Spleen (tissue), 7 donors: ENCODE results near the gene SSPN.

Experiments used
- POLR2A ChIP-seq, 3 donors: fragments of 450-650 bp; IDR thresholded peaks; one replicate each; pipeline ENCODE4 v1.5.1; 2017; ENCODE audit warnings: antibody characterized with exemption in 3 of 3, mild to moderate bottlenecking in 1 of 3
- POLR2AphosphoS5 ChIP-seq, 3 donors: sonication (generic); formaldehyde crosslinking; IDR thresholded peaks; one replicate each; pipeline ENCODE4 v1.5.1; 2017; ENCODE audit warnings: antibody characterized with exemption in 3 of 3
- TF ChIP-seq, protein P1 (sequence below), 11 experiments: fragments of 200-600 bp in 7 of 11; fragments of 450-650 bp in 4 of 11; sonication (generic) in 4 of 11; IDR thresholded peaks in 8 of 11; conservative IDR thresholded peaks in 3 of 11; 1 replicate in 7 of 11; 2 replicates in 4 of 11; pipeline versions ENCODE4 v1.4.0 to v1.8.0; 2016 to 2021; ENCODE audit warnings: antibody characterized with exemption in 11 of 11, inconsistent platforms in 4 of 11, mild to moderate bottlenecking in 1 of 11
- donor health status: DM: no; HTN: no; CAD: no; lungs with moderate emphysema.
- donor health status: DM: no; HTN: no; CAD: no.
- donor health status: DM: no; HTN: no; CAD: no.

- TF ChIP-seq, protein P1, sequence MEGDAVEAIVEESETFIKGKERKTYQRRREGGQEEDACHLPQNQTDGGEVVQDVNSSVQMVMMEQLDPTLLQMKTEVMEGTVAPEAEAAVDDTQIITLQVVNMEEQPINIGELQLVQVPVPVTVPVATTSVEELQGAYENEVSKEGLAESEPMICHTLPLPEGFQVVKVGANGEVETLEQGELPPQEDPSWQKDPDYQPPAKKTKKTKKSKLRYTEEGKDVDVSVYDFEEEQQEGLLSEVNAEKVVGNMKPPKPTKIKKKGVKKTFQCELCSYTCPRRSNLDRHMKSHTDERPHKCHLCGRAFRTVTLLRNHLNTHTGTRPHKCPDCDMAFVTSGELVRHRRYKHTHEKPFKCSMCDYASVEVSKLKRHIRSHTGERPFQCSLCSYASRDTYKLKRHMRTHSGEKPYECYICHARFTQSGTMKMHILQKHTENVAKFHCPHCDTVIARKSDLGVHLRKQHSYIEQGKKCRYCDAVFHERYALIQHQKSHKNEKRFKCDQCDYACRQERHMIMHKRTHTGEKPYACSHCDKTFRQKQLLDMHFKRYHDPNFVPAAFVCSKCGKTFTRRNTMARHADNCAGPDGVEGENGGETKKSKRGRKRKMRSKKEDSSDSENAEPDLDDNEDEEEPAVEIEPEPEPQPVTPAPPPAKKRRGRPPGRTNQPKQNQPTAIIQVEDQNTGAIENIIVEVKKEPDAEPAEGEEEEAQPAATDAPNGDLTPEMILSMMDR (IDR thresholded peaks at IDR 0.05 in 8 of 11, conservative IDR thresholded peaks at IDR 0.05 in 3 of 11) = no peak
- TF ChIP-seq POLR2AphosphoS5 (IDR thresholded peaks at IDR 0.05) (no peak), POLR2A (IDR thresholded peaks at IDR 0.05) (no peak)
Observed at GRCh38 chr12:26205298-26205697, 9.9 kb downstream of the SSPN start.
